ENCODE results near the gene ZBBX.

Gene ZBBX

GRCh38 chr3:167361306-167361705 is 18.8 kb downstream of the ZBBX start:
- H3K9me3 ChIP-seq: no peaks in the 10 kb centered on the region
- H3K27ac ChIP-seq: no peak overlapping the region
- intact Hi-C loops (cut with DNase I; ENCODE audit: low total_unique reads): no loop called here
- no peak for TF ChIP-seq CTCF (IDR thresholded peaks at IDR 0.05)
- no peaks in the 10 kb centered on the region for H3K36me3 ChIP-seq
- H3K4me1 ChIP-seq: no peaks in the 10 kb centered on the region
- H3K27me3 ChIP-seq: no peaks in the 10 kb centered on the region
- no peak overlapping the region for H3K4me3 ChIP-seq
- DNase-seq: no peak

- no peak overlapping the region for H3K27ac ChIP-seq
- no peak for DNase-seq
- no peaks in the 10 kb centered on the region for H3K4me1 ChIP-seq
- no peaks in the 10 kb centered on the region for H3K27me3 ChIP-seq
- no peak for TF ChIP-seq CTCF (IDR thresholded peaks at IDR 0.05)
- H3K4me3 ChIP-seq: no peak overlapping the region
- intact Hi-C loops (cut with DNase I; ENCODE audit: low total_unique reads): no loop called here
- H3K9me3 ChIP-seq: no peaks in the 10 kb centered on the region
- no peaks in the 10 kb centered on the region for H3K36me3 ChIP-seq
These were observed 24.7 kb downstream of the ZBBX start for GRCh38 chr3:167355446-167355845.

- Histone ChIP-seq H3K9me3 (no peaks in the 10 kb centered on the region), H3K4me3 (no peak overlapping the region), H3K27me3 (no peaks in the 10 kb centered on the region), H3K27ac (no peak overlapping the region), H3K4me1 (no peaks in the 10 kb centered on the region), H3K36me3 (no peaks in the 10 kb centered on the region)
- no peak for DNase-seq
- no peak for TF ChIP-seq CTCF (IDR thresholded peaks at IDR 0.05)
- intact Hi-C loops (cut with DNase I; ENCODE audit: low total_unique reads): no loop called here
These were observed 25.3 kb downstream of the ZBBX start for GRCh38 chr3:167354751-167355150.

- intact Hi-C loops (cut with DNase I; ENCODE audit: low total_unique reads): no loop called here
- Histone ChIP-seq H3K9me3 (no peaks in the 10 kb centered on the region), H3K4me3 (no peak overlapping the region), H3K27ac (no peak overlapping the region), H3K27me3 (no peaks in the 10 kb centered on the region), H3K36me3 (no peaks in the 10 kb centered on the region), H3K4me1 (no peaks in the 10 kb centered on the region)
- no peak for TF ChIP-seq CTCF (IDR thresholded peaks at IDR 0.05)
- DNase-seq: no peak
These were observed 29.7 kb downstream of the ZBBX start for GRCh38 chr3:167350245-167350862.

- no peak for TF ChIP-seq CTCF (IDR thresholded peaks at IDR 0.05)
- H3K36me3 ChIP-seq: no peaks in the 10 kb centered on the region
- intact Hi-C loops (cut with DNase I; ENCODE audit: low total_unique reads): no loop called here
- H3K27me3 ChIP-seq: no peaks in the 10 kb centered on the region
- H3K4me1 ChIP-seq: no peaks in the 10 kb centered on the region
- no peak overlapping the region for H3K4me3 ChIP-seq
- no peak overlapping the region for H3K27ac ChIP-seq
- no peak for DNase-seq
- no peaks in the 10 kb centered on the region for H3K9me3 ChIP-seq
These were observed 33.9 kb downstream of the ZBBX start for GRCh38 chr3:167346171-167346570.

Data from tibial artery (tissue), 4 donors.